Upper lobe of right lung (tissue), 1 donor: ENCODE measurements around the gene TUBA8. TPM values are rescaled to one million over a fixed set of nuclear protein-coding genes. Genes with fewer than 3 reads are reported as not detected.

Source experiments
- ATAC-seq: fragments of 200-7000 bp; cut with Tn5 transposase; one replicate; pipeline ENCODE4 v1.9.1; 2020; ENCODE audit warnings: mild to moderate bottlenecking, moderate library complexity
- DNase-seq: peaks from one replicate; pipeline ENCODE4 v3.0.0-alpha.2; 2020
- H3K27ac ChIP-seq: fragments of 200-600 bp; one replicate; pipeline ENCODE4 v1.8.0; 2022
- H3K27me3 ChIP-seq: fragments of 200-600 bp; one replicate; pipeline ENCODE4 v1.8.0; 2022; ENCODE audit warnings: mild to moderate bottlenecking
- H3K36me3 ChIP-seq: fragments of 200-600 bp; one replicate; pipeline ENCODE4 v1.8.0; 2022
- H3K4me1 ChIP-seq: fragments of 200-600 bp; one replicate; pipeline ENCODE4 v1.8.0; 2022
- H3K4me3 ChIP-seq: fragments of 200-600 bp; one replicate; pipeline ENCODE4 v1.8.0; 2022; ENCODE audit warnings: mild to moderate bottlenecking
- H3K9me3 ChIP-seq: fragments of 200-600 bp; one replicate; pipeline ENCODE4 v1.8.0; 2022
- intact Hi-C: fragments of 100-400 bp; cut with DNase I; formaldehyde crosslinking; loops from one replicate; pipeline ENCODE4 v1.11.0; 2022
- total RNA-seq: library from RNA; stranded (reverse); fragmentation: NEBNext Ultra II Directional; extraction: Animal tissue kit (Norgen Biotek cat#: 25700); gene quantifications from one replicate; pipeline ENCODE4 v1.2.1, GENCODE V29; 2021
- TF ChIP-seq, protein P1 (sequence below): fragments of 200-600 bp; IDR thresholded peaks from one replicate; pipeline ENCODE4 v1.8.0; 2022; ENCODE audit warnings: antibody characterized with exemption
- donor health status: DM: no; HTN: yes; CAD: no; lungs with severe emphysema.

TUBA8 gene
- total RNA-seq, 1 donor from 2014 or later, result 1.7 TPM

DNA sequence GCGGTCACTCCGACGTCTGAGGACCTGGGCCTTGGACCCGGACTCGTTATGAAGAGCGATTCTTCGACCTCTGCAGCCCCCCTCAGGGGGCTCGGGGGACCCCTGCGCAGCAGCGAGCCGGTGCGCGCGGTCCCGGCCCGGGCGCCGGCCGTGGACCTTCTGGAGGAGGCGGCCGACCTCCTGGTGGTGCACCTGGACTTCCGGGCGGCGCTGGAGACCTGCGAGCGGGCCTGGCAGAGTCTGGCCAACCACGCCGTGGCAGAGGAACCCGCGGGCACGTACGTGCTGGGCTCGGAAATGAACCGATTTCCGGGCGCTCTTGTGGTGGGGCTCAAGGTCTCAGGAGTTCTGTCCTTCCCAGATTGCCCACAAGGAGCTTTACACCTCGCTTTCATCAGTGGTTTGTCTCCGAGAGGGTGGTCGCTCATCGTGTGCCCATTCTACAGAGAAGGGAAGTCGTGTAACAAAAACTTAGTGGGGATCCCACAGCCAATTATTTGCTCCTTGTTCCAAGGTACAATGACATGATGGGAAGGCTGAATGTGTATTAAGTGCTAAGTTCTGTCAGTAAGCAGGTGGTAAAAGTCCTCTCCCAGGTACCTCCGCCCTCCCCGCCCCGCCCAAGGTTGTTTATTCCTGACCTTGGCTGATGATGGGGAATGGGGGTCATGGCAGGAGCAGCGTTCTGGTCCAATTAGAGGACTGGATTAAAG is 32.1 kb upstream of the TUBA8 start:
- peak overlapping the region; percentile 91 for H3K27ac ChIP-seq
- H3K4me1 ChIP-seq, result peaks cover 23% of the 10 kb centered on the region
- no peaks in the 10 kb centered on the region for H3K9me3 ChIP-seq
- intact Hi-C loops, result loop anchor here (5.0 to 10.0 kb wide), 3 partner anchors 94 to 251 kb away; no protein-coding TSS in a partner anchor
- H3K27me3 ChIP-seq, result no peaks in the 10 kb centered on the region
- TF ChIP-seq, protein P1, sequence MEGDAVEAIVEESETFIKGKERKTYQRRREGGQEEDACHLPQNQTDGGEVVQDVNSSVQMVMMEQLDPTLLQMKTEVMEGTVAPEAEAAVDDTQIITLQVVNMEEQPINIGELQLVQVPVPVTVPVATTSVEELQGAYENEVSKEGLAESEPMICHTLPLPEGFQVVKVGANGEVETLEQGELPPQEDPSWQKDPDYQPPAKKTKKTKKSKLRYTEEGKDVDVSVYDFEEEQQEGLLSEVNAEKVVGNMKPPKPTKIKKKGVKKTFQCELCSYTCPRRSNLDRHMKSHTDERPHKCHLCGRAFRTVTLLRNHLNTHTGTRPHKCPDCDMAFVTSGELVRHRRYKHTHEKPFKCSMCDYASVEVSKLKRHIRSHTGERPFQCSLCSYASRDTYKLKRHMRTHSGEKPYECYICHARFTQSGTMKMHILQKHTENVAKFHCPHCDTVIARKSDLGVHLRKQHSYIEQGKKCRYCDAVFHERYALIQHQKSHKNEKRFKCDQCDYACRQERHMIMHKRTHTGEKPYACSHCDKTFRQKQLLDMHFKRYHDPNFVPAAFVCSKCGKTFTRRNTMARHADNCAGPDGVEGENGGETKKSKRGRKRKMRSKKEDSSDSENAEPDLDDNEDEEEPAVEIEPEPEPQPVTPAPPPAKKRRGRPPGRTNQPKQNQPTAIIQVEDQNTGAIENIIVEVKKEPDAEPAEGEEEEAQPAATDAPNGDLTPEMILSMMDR, result no peak
- ATAC-seq (peak; percentile 52), DNase-seq (peak; percentile 77)
- peaks cover 35% of the 10 kb centered on the region for H3K36me3 ChIP-seq
- peak overlapping the region; percentile 93 for H3K4me3 ChIP-seq

DNA sequence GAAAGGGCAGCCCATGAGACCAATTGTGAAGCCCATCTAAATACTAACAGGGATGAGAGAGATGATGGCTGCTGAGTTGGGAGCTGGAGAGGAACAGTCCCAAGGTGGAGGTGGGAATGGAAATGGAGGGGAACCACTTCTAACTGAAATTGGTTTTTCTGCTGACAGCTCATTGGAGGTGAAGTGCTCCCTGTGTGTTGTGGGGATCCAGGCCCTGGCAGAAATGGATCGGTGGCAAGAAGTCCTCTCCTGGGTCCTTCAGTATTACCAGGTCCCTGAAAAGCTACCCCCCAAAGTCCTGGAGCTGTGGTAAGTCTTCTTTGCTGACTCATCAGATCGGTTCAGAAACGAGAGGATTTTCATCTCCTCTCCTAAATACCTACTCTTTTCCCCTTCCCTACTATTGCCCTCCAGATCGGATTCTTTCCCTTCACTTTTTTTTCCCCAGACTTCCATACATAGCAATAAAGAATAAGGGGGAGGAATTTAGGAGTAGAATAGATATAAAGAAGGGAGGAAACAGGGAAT is 30.8 kb upstream of the TUBA8 start:
- ATAC-seq, result no peak
- no peak overlapping the region for H3K4me3 ChIP-seq
- TF ChIP-seq, protein P1, result no peak
- H3K9me3 ChIP-seq, result no peaks in the 10 kb centered on the region
- no peak overlapping the region for H3K27ac ChIP-seq
- no peak for DNase-seq
- H3K4me1 ChIP-seq, result peaks cover 23% of the 10 kb centered on the region
- intact Hi-C loops, result loop anchor here (5.0 to 10.0 kb wide), 3 partner anchors 95 to 252 kb away; no protein-coding TSS in a partner anchor
- no peaks in the 10 kb centered on the region for H3K27me3 ChIP-seq
- peaks cover 46% of the 10 kb centered on the region for H3K36me3 ChIP-seq

DNA sequence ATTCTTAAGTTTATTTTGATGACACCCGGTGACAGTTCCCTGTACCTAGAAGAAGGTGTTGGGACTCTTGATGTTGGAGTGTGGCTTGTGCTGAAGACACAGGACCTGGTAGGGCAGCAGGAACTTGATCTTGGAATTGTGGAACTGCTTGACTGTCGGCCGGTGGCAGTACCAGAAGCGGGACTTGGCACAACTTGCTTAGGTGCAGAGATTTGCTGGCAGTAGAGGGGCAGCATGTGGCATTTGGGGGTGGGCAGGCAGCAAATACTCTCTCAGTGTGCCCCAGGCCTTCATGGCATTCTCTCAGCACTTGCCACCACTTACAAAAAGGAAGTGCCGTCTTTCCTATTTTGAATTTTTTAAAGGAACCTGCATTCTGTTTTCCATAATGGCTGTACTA is 29.2 kb upstream of the TUBA8 start:
- Histone ChIP-seq H3K27me3 (no peaks in the 10 kb centered on the region), H3K9me3 (no peaks in the 10 kb centered on the region), H3K4me1 (peaks cover 14% of the 10 kb centered on the region), H3K4me3 (no peak overlapping the region), H3K36me3 (peaks cover 63% of the 10 kb centered on the region), H3K27ac (no peak overlapping the region)
- no peak for ATAC-seq
- DNase-seq, result no peak
- intact Hi-C loops, result no loop called here
- TF ChIP-seq, protein P1, result no peak

DNA sequence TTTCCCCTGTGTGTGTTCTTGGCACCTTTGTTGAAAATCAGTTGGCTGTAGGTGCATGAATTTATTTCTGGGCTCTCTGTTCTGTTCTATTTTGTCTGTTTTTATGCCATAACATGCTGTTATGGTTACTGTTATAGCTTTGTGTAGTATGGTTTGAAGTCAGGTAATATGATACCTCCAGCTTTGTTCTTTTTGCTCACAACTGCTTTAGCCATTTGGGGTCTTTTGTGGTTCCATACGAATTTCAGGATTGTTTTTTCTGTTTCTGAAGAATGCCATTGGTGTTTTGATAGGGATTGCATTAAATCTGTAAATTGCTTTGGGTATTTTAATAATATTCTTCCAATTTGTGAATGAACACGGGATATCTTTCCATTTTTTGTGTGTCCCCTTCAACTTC is 28.1 kb upstream of the TUBA8 start:
- TF ChIP-seq, protein P1, result no peak
- intact Hi-C loops, result no loop called here
- no peak overlapping the region for H3K27ac ChIP-seq
- H3K27me3 ChIP-seq, result no peaks in the 10 kb centered on the region
- no peak for DNase-seq
- peaks cover 72% of the 10 kb centered on the region for H3K36me3 ChIP-seq
- peaks cover 7% of the 10 kb centered on the region for H3K4me1 ChIP-seq
- H3K4me3 ChIP-seq, result no peak overlapping the region
- H3K9me3 ChIP-seq, result no peaks in the 10 kb centered on the region
- no peak for ATAC-seq

DNA sequence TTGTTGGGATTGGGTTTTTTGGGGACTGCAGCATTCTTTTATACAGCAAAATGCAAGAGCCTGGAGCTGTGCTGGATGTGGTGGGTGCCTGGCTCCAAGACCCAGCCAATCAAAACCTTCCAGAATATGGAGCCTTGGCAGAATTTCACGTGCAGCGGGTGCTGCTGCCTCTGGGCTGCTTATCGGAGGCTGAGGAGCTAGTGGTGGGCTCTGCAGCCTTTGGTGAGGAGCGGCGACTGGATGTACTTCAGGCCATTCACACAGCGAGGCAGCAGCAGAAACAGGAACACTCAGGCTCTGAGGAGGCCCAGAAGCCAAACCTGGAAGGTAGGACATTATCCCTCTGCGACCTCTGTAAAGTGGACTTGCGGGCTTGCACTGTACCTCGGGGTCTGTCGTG is 27.2 kb upstream of the TUBA8 start:
- TF ChIP-seq, protein P1, result no peak
- no peak for DNase-seq
- Histone ChIP-seq H3K4me1 (peaks cover 7% of the 10 kb centered on the region), H3K27me3 (no peaks in the 10 kb centered on the region), H3K27ac (no peak overlapping the region), H3K4me3 (no peak overlapping the region), H3K9me3 (no peaks in the 10 kb centered on the region), H3K36me3 (peaks cover 81% of the 10 kb centered on the region)
- intact Hi-C loops, result no loop called here
- ATAC-seq, result no peak
